ENCODE measurements around the gene CBX8.

DNA sequence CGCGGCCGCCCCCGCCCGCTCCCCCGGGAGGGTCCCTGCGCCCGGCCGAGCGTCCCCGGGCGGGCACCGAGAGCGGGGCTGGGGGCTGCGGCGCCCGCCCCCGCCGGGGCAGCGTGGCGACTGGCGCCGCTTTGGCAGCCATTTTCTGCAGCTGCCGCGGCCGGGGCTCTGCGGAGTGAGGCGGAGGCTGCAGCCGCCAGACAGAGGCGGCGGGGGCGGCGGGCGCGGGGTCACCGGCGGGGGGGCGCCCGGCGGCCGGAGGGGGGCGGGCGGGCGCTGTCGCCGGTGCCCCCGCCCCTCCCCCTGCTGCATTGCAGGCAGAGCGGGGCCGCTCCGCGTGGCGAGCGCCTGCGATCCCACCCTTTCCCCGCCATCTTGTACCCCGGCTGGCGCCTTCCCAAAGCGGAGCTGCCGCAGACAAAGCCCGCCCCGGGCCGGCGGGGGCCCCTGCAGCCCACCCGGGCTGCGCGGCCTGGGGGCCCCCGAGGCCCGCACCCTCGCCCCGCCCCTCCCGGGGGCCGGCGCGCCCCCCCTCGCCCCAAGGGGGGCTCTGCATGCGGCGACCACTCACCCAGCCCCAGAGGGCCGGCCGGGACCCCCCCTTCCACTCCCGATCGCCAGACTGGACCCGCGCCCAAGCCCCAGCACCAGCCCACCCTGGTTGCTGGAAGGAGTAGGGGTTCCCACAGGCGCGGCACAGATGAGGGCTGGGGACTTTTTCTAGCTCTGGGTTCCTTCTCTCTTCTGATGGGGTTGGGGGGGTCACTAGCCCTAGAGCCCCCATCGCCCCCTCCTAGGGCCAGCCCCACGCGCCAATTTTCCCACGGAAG lies 16.6 kb upstream of the CBX8 start:
- TF ChIP-seq, protein P1, sequence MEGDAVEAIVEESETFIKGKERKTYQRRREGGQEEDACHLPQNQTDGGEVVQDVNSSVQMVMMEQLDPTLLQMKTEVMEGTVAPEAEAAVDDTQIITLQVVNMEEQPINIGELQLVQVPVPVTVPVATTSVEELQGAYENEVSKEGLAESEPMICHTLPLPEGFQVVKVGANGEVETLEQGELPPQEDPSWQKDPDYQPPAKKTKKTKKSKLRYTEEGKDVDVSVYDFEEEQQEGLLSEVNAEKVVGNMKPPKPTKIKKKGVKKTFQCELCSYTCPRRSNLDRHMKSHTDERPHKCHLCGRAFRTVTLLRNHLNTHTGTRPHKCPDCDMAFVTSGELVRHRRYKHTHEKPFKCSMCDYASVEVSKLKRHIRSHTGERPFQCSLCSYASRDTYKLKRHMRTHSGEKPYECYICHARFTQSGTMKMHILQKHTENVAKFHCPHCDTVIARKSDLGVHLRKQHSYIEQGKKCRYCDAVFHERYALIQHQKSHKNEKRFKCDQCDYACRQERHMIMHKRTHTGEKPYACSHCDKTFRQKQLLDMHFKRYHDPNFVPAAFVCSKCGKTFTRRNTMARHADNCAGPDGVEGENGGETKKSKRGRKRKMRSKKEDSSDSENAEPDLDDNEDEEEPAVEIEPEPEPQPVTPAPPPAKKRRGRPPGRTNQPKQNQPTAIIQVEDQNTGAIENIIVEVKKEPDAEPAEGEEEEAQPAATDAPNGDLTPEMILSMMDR (IDR thresholded peaks at IDR 0.05; ENCODE audit: low read depth, low read length): no peak
- TF ChIP-seq EZH2phosphoT487 (IDR thresholded peaks at IDR 0.05; ENCODE audit: low read depth): no peak

Data from OCI-LY3 (cell line).